Right lung (tissue), 5 donors: Measurements from ENCODE around the gene LTB. TPM values are rescaled to one million over a fixed set of nuclear protein-coding genes. Genes with fewer than 3 reads are reported as not detected.

Source experiments
- DNase-seq, 2 donors: peaks; one replicate each; pipeline ENCODE4 v3.0.0-alpha.2; 2013
- polyA plus RNA-seq, 5 donors: library from polyadenylated mRNA; unstranded; fragments of 120-200 nt; gene quantifications; one replicate each; pipeline versions ENCODE4 v1.2.1 to v1.2.3, GENCODE V29; 2013; ENCODE audit warnings: inconsistent platforms in 1 of 5, low replicate concordance in 1 of 5; ENCODE audit not compliant: insufficient read length in 5 of 5, insufficient read depth in 1 of 5

The LTB gene
- polyA plus RNA-seq, 5 donors: 2.4 to 4.7 (median 2.5) TPM

GRCh38 chr6:31531771-31532643, 50.2 kb downstream of the LTB start:
- no peak for DNase-seq

GRCh38 chr6:31531162-31531561, 51.1 kb downstream of the LTB start:
- no peak for DNase-seq

- no peak for DNase-seq
Measured at GRCh38 chr6:31530659-31531058, 51.6 kb downstream of the LTB start.

Other genes with a start within 250 kb of the LTB start
- 100 to 1,000 TPM; 302 to 419 (median 365) TPM for gene HLA-B, start 225.2 kb downstream of the LTB start, polyA plus RNA-seq
- 10 to 100 TPM; 12.8 to 16.5 (median 15.5) TPM for gene MICA, start 178.8 kb downstream of the LTB start, polyA plus RNA-seq
- 1 to 10 TPM in 4 of 5 donors, under 1 TPM in 1; 0.75 to 3.3 (median 1.8) TPM for gene MICB, start 84.3 kb downstream of the LTB start, polyA plus RNA-seq
- gene MCCD1, start 53.5 kb downstream of the LTB start, polyA plus RNA-seq: under 1 TPM in 1 of 5 donors, not detected in 4; 0.16 TPM
- 100 to 1,000 TPM; 573 to 737 (median 621) TPM for gene DDX39B, start 40.4 kb downstream of the LTB start, polyA plus RNA-seq
- 1 to 10 TPM; 2.6 to 6.4 (median 4.1) TPM for gene ATP6V1G2, start 35.8 kb downstream of the LTB start, polyA plus RNA-seq
- 10 to 100 TPM; 16.7 to 26.2 (median 20.0) TPM for gene NFKBIL1, start 34.8 kb downstream of the LTB start, polyA plus RNA-seq
- gene LTA, start 10.1 kb downstream of the LTB start, polyA plus RNA-seq: under 1 TPM; 0.16 to 0.52 (median 0.35) TPM
- under 1 TPM in 4 of 5 donors, not detected in 1; 0.21 to 0.48 (median 0.23) TPM for gene TNF, start 6.9 kb downstream of the LTB start, polyA plus RNA-seq
- gene LST1, start 3.9 kb upstream of the LTB start, polyA plus RNA-seq: 1 to 10 TPM; 5.4 to 9.2 (median 6.6) TPM
- gene NCR3, start 10.6 kb upstream of the LTB start, polyA plus RNA-seq: under 1 TPM in 4 of 5 donors, not detected in 1; 0.21 to 0.73 (median 0.39) TPM
- gene AIF1, start 32.8 kb upstream of the LTB start, polyA plus RNA-seq: 10 to 100 TPM; 18.6 to 25.9 (median 21.7) TPM
- 100 to 1,000 TPM; 128 to 193 (median 141) TPM for gene PRRC2A, start 38.3 kb upstream of the LTB start, polyA plus RNA-seq
- gene BAG6, start 70.2 kb upstream of the LTB start, polyA plus RNA-seq: 100 to 1,000 TPM; 171 to 262 (median 214) TPM
- 10 to 100 TPM in 1 of 5 donors, 1 to 10 TPM in 4; 4.5 to 12.0 (median 6.3) TPM for gene APOM, start 73.5 kb upstream of the LTB start, polyA plus RNA-seq
- 10 to 100 TPM; 15.3 to 19.6 (median 16.6) TPM for gene C6orf47, start 78.4 kb upstream of the LTB start, polyA plus RNA-seq
- 10 to 100 TPM; 17.9 to 23.6 (median 21.5) TPM for gene GPANK1, start 82.6 kb upstream of the LTB start, polyA plus RNA-seq
- 100 to 1,000 TPM; 172 to 193 (median 189) TPM for gene CSNK2B, start 83.7 kb upstream of the LTB start, polyA plus RNA-seq
- gene LY6G5B, start 87.6 kb upstream of the LTB start, polyA plus RNA-seq: 10 to 100 TPM; 24.1 to 40.6 (median 31.2) TPM
- 1 to 10 TPM; 2.7 to 5.0 (median 4.4) TPM for gene LY6G5C, start 98.6 kb upstream of the LTB start, polyA plus RNA-seq
- gene ABHD16A, start 120.9 kb upstream of the LTB start, polyA plus RNA-seq: 10 to 100 TPM; 48.7 to 64.2 (median 59.9) TPM
- 1 to 10 TPM in 3 of 5 donors, under 1 TPM in 1, not detected in 1; 0.88 to 1.5 (median 1.2) TPM for gene LY6G6F, start 124.4 kb upstream of the LTB start, polyA plus RNA-seq
- gene LY6G6D, start 132.9 kb upstream of the LTB start, polyA plus RNA-seq: under 1 TPM in 3 of 5 donors, not detected in 2; 0.48 to 0.88 (median 0.80) TPM
- gene LY6G6C, start 139.3 kb upstream of the LTB start, polyA plus RNA-seq: under 1 TPM; 0.39 to 0.93 (median 0.65) TPM
- gene MPIG6B, start 140.9 kb upstream of the LTB start, polyA plus RNA-seq: 1 to 10 TPM; 2.4 to 3.8 (median 3.0) TPM
- gene DDAH2, start 146.9 kb upstream of the LTB start, polyA plus RNA-seq: 100 to 1,000 TPM; 137 to 213 (median 159) TPM
- gene CLIC1, start 154.1 kb upstream of the LTB start, polyA plus RNA-seq: 100 to 1,000 TPM; 265 to 287 (median 272) TPM
- gene MSH5, start 157.6 kb upstream of the LTB start, polyA plus RNA-seq: 10 to 100 TPM; 27.3 to 45.6 (median 29.6) TPM
- 10 to 100 TPM in 1 of 5 donors, 1 to 10 TPM in 4; 6.6 to 12.2 (median 8.2) TPM for gene SAPCD1, start 180.2 kb upstream of the LTB start, polyA plus RNA-seq
- 1 to 10 TPM; 1.6 to 3.7 (median 2.0) TPM for gene VWA7, start 194.9 kb upstream of the LTB start, polyA plus RNA-seq
- gene VARS1, start 213.3 kb upstream of the LTB start, polyA plus RNA-seq: 10 to 100 TPM; 32.5 to 52.1 (median 38.9) TPM
- gene LSM2, start 224.5 kb upstream of the LTB start, polyA plus RNA-seq: 10 to 100 TPM; 78.9 to 89.9 (median 81.8) TPM
- 1 to 10 TPM; 2.9 to 4.6 (median 3.5) TPM for gene HSPA1L, start 232.9 kb upstream of the LTB start, polyA plus RNA-seq
- gene HSPA1A, start 233.1 kb upstream of the LTB start, polyA plus RNA-seq: 100 to 1,000 TPM in 2 of 5 donors, 10 to 100 TPM in 3; 56.8 to 137 (median 68.3) TPM
- gene HSPA1B, start 245.3 kb upstream of the LTB start, polyA plus RNA-seq: 100 to 1,000 TPM in 2 of 5 donors, 10 to 100 TPM in 3; 63.8 to 137 (median 79.9) TPM